Lower leg skin (tissue), 4 donors: Measurements from ENCODE around the gene GLCE. TPM values are rescaled to one million over a fixed set of nuclear protein-coding genes. Genes with fewer than 3 reads are reported as not detected.

ENCODE experiments used
- DNase-seq, 2 donors: peaks; one replicate each; pipeline ENCODE4 v3.0.0-alpha.2; 2019; ENCODE audit warnings: low spot score in 2 of 2
- H3K4me3 ChIP-seq: fragments of 200-600 bp; sonication (generic); 2 replicates; pipeline ENCODE4 v1.5.1; 2017; ENCODE audit warnings: mild to moderate bottlenecking, low read depth; ENCODE audit not compliant: poor library complexity, severe bottlenecking
- POLR2A ChIP-seq, 2 donors: fragments of 450-650 bp; IDR thresholded peaks; one replicate each; pipeline ENCODE4 v1.6.1; 2016 to 2017; ENCODE audit warnings: antibody characterized with exemption in 2 of 2, mild to moderate bottlenecking in 1 of 2, moderate library complexity in 1 of 2
- WGBS, 2 donors: methylation state at CpG; one replicate each; pipeline ENCODE4 v1.1.5; 2018; 5-methylcytosine and 5-hydroxymethylcytosine counted together
- intact Hi-C: fragments of 100-400 bp; cut with DNase I; formaldehyde crosslinking; loops from one replicate; pipeline ENCODE4 v1.15.0; 2023; ENCODE audit warnings: low total_unique reads
- total RNA-seq, 4 donors: library from RNA; depleted of rRNA; stranded (reverse); fragments of >200 nt; gene quantifications; one replicate each; pipeline ENCODE4 v1.1.0, GENCODE V29; 2016
- TF ChIP-seq, protein P1 (sequence below), 3 donors: fragments of 450-650 bp; IDR thresholded peaks; one replicate each; pipeline ENCODE4 v1.5.1; 2016; ENCODE audit warnings: antibody characterized with exemption in 3 of 3, mild to moderate bottlenecking in 3 of 3, moderate library complexity in 2 of 3

The GLCE gene
- total RNA-seq, 4 donors from 2014 or later, result 10.3 to 18.0 (median 12.8) TPM

DNA sequence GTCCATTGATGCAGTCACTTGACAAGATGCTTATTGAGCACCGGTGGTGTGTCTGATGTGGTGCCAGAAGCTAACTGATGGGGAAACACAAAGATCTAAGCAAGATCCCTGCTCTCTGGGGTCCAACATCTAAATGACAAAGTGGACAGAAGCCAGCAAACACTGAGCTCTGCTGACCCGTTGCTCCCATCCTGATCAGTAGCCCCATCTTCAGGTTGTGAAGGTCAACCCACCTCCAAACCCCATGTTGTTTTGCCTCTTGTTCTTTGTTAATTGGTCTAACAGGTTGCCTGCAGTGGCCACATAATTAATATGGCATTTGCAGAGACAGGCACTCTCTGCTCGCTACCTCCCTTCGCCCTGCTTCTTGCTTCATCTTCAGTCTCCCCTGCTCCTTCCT is 21.5 kb upstream of the GLCE start:
- H3K4me3 ChIP-seq, result no peak overlapping the region
- intact Hi-C loops, result no loop called here

GRCh38 chr15:69140306-69140705 is 20.1 kb upstream of the GLCE start:
- DNase-seq, result peak in 1 of 2 donors; percentile 79
- WGBS, 2 donors, result 50 to 55% methylated on average over 13 of the region's 13 CpGs
- TF ChIP-seq, protein P1, sequence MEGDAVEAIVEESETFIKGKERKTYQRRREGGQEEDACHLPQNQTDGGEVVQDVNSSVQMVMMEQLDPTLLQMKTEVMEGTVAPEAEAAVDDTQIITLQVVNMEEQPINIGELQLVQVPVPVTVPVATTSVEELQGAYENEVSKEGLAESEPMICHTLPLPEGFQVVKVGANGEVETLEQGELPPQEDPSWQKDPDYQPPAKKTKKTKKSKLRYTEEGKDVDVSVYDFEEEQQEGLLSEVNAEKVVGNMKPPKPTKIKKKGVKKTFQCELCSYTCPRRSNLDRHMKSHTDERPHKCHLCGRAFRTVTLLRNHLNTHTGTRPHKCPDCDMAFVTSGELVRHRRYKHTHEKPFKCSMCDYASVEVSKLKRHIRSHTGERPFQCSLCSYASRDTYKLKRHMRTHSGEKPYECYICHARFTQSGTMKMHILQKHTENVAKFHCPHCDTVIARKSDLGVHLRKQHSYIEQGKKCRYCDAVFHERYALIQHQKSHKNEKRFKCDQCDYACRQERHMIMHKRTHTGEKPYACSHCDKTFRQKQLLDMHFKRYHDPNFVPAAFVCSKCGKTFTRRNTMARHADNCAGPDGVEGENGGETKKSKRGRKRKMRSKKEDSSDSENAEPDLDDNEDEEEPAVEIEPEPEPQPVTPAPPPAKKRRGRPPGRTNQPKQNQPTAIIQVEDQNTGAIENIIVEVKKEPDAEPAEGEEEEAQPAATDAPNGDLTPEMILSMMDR (IDR thresholded peaks at IDR 0.05), result no peak
- TF ChIP-seq POLR2A (IDR thresholded peaks at IDR 0.05), result no peak
- no peak overlapping the region for H3K4me3 ChIP-seq
- intact Hi-C loops, result no loop called here

More for the DNA sequence above, 21.5 kb upstream of the GLCE start:
- TF ChIP-seq, protein P1 (IDR thresholded peaks at IDR 0.05), result no peak
- no peak for TF ChIP-seq POLR2A (IDR thresholded peaks at IDR 0.05)
- DNase-seq, result no peak
- 71 to 80% methylated on average over 4 of the region's 4 CpGs for WGBS, 2 donors

DNA sequence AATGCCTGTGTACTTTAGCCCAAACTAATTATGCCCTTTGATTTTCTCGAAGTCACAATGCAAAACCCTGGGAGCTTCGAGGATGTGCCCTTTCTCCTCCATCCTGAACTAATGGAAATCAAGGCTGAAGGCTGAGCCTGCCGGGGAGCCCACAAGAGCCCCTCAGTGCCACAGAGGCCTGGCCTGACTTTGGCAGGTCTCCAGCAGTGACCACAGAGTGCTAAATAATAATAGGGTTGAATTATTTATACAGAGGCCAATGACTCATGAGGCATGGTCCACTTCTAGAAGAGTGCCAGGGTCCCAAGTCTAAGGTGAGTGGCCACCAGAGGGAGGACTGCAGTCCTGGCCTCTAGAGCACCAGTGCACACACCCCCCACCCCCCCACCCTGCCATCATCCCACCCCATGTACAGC is 19.1 kb upstream of the GLCE start:
- intact Hi-C loops, result no loop called here
- WGBS, 2 donors, result 68 to 73% methylated on average over 3 of the region's 3 CpGs
- DNase-seq, result peak in 1 of 2 donors; percentile 59
- no peak for TF ChIP-seq POLR2A (IDR thresholded peaks at IDR 0.05)
- TF ChIP-seq, protein P1 (IDR thresholded peaks at IDR 0.05), result no peak
- H3K4me3 ChIP-seq, result no peak overlapping the region

DNA sequence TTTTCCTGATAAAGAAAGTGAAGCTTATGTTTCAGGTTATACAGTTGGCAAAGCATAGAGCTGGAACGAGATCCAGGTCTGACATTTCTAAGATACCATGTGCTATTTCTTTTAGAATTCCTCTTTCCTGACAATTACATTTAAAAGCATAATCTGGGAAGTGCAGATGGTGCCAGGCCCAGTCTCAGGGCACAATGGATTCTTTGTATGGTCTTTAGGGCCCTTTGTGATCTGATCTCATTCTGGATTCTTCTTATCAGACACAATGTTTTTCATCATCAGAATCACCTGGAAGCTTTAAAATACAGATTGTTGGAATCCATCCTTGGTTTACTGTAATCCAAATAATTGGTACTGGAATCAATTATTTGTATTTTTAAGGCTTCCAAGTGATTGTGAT is 18.6 kb upstream of the GLCE start:
- H3K4me3 ChIP-seq, result no peak overlapping the region
- no peak for DNase-seq
- intact Hi-C loops, result no loop called here
- WGBS, 2 donors, result 65 to 67% methylated on average over 1 of the region's 1 CpG
- TF ChIP-seq, protein P1 (IDR thresholded peaks at IDR 0.05), result no peak
- TF ChIP-seq POLR2A (IDR thresholded peaks at IDR 0.05), result no peak

GRCh38 chr15:69143756-69144436 is 16.5 kb upstream of the GLCE start:
- WGBS, 2 donors, result 31 to 42% methylated on average over 4 of the region's 4 CpGs
- no peak for DNase-seq
- TF ChIP-seq, protein P1 (IDR thresholded peaks at IDR 0.05), result no peak
- no peak for TF ChIP-seq POLR2A (IDR thresholded peaks at IDR 0.05)
- intact Hi-C loops, result no loop called here
- no peak overlapping the region for H3K4me3 ChIP-seq

DNA sequence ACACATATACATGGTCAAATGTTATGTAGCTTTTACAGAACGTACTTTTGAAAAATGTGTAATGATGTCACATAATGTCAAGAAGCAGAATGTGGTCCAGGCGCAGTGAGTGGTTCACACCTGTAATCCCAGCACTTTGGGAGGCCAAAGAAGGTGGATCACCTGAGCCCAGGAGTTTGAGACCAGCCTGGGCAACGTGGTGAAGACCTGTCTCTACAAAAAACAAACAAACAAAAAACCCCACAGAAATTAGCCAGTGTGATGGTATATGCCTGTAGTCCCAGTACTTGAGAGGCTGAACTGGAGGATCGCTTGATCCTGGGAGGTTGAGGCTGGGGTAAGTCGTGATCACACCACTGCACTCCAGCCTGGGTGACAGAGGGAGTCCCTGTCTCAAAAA is 15.9 kb upstream of the GLCE start:
- intact Hi-C loops, result no loop called here
- no peak overlapping the region for H3K4me3 ChIP-seq
- peak in 1 of 2 donors; percentile 37 for DNase-seq
- TF ChIP-seq POLR2A (IDR thresholded peaks at IDR 0.05), result no peak
- TF ChIP-seq, protein P1 (IDR thresholded peaks at IDR 0.05), result no peak
- WGBS, 2 donors, result 80 to 87% methylated on average over 5 of the region's 5 CpGs
